ENCODE measurements around the gene HS6ST1. TPM values are rescaled to one million over a fixed set of nuclear protein-coding genes. Genes with fewer than 3 reads are reported as not detected.

The HS6ST1 gene
- total RNA-seq, 1 donor from 2014 or later, result 85.5 TPM

DNA sequence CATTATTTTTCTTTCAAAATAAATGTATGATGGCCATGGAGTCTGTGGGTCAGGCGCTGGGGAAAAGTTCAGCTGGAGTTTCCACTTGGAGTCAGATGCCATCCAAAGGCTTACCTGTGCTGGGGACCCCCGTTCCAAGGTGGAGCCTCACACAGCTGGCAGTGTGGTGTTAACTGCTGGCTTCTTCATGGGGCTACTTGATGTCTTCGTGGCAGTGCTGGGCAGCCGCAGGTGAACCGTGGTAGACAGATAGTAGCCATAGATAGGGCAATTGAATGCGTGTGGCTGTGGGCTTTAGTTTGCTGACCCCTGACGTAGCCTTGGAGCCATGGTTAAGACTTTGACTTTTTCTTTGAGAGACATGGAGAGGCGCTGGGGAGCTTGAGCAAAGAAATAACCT, 83.1 kb downstream of the HS6ST1 start:
- no peak for DNase-seq

DNA sequence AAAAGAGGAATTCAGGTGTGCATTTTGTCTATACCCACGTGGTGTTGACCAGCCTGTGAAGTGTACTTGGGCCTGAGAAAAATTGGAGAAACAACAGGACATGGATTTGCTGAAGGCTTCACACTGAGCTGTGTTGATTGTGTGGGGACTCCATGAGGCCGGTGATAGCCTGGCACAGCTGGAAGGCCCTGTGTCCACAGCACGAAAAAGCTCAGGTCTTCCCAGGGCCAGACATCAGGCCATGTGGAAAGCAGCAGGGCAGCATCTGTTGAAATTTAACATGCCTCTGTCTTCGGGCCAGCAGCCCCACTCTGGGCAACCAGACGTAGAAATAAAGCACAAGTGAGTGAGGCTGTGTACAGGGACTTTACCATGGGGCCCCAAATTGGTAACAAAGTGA, 84.1 kb downstream of the HS6ST1 start:
- no peak for DNase-seq

DNA sequence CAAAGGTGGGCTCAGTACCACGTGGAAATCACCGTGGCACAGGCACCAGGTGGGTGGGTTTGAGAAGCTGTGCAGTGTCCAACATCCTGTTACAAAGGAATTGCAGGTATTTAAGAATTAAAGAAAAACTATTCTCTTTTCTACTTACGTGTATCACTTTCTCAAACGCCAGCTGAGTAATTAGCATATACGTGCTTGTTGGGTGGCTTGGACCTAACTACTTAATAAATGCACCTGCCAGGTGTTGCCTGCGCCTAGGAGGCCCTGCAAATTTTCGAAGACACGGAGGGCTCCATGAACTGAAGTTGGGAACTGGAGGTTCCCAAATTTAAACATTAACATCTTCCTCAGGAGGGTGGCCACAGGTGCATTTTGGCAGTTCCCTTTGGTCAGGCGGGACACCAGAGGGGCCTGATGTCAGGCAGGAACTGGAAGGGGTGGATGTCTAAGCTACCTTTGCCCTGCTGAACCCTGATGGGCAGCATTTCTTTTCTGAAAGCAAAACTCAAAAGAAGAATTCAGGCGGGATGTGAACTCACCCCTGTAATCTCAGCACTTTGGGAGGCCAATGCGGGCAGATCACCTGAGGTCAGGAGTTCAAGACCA, 84.8 kb downstream of the HS6ST1 start:
- no peak for DNase-seq

DNA sequence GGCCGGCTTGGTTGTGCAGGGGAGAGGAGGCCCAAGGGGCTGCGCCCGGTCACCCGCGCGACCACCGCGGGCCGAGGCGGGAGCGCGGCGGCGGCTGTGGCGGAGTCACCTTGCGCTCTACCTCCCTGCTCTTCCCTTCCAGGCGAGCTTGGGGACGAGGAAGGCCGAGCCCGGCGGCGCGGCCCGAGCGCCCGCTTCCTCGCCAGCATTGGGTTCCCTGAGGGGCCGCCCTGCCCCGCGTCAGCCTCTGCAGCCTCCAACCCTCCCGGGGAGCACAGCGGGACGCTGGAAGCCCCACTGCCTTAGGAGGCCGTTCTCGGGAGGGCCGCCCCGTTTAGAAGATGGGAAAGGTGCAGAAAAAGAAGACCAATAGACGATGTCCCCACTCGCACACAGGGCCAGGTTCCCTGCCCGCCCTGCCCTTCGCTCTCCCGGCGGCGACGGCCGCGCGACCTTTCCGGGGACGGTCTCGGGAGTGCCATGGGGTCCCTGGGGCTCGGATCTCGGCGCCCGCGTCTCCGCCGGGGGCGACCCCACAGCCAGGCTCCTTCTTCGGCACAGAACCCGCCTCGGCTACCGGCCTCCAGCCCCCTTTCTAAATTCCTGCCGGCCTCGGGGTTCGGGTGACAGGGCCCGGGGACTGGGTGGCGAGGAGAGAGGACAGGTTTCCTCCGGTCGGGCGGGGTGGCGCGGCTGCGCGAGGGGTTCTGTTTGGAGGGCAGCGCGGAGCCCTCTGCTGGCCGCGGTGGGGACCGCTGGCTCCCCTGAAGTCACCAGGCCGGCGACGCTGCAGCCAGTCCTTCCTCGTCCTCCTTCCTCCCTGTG, 85.5 kb downstream of the HS6ST1 start:
- DNase-seq, result peak; percentile 74

DNA sequence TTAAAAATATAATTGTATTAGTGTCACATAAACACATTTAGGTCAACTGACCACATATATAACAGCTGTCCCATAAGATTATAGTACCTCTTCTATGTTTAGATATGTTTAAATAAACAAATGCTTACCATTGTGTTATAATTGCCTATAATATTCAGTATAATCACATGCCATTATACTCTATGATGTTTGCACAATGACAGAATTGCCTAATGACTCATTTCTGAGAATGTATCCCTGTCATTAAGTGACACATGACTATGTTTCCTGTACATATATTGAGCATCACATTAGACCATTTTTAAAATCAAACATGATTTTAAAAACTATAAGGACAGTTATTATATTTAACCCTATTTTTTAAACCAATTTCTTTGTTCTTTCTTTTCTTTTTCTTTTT, 89.8 kb downstream of the HS6ST1 start:
- DNase-seq, result no peak

DNA sequence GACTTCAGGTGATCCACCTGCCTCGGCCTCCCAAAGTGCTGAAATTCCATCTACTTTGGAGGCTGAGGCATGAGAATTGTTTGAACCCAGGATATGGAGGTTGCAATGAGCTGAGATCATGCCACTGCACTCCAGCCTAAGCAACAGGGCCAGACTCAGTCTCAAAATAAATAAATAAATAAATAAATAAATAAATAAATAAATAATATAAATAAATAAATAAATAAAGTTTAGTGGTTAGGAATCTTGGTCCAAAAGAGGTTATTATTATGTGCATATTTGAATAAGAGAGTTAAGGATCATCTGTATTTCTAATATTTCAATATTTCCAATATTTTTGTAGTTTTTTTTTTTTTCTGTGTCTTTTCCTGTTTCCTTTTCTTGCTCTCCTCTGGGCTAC, 90.8 kb downstream of the HS6ST1 start:
- DNase-seq, result no peak

DNA sequence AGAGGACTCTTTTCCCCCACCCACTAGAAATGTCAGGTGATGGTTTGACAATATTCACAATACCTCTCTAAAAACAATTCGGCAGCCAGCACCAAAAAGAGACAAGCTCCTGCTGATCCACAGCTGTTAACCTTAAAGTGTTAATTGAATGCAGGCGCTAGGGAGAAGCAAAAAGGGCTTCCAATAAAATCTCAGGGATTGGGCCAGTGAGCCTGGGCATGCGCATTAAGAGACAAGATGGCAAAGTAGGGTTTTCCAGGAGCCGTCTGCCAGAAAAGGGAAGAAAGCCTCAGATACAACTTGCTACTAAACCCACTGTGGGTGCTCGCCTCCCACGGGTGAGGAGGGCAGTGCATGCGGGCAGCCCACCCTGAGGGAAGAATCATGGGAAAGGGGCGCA, 98.8 kb downstream of the HS6ST1 start:
- no peak for DNase-seq

DNA sequence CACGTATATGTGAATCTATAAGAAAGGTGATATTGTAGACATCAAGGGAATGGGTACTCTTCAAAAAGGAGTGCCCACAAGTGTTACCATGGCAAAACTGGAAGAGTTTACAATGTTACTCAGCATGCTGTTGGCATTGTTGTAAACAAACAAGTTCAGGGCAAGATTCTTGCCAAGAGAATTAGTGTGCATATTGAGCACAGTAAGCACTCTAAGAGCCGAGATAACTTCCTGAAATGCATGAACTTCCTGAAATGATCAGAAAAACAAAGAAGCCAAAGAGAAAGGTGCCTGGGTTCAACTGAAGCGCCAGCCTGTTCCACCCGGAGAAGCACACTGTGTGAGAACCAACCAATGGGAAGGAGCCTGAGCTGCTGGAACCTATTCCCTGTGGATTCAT, 101.0 kb downstream of the HS6ST1 start:
- DNase-seq, result no peak

DNA sequence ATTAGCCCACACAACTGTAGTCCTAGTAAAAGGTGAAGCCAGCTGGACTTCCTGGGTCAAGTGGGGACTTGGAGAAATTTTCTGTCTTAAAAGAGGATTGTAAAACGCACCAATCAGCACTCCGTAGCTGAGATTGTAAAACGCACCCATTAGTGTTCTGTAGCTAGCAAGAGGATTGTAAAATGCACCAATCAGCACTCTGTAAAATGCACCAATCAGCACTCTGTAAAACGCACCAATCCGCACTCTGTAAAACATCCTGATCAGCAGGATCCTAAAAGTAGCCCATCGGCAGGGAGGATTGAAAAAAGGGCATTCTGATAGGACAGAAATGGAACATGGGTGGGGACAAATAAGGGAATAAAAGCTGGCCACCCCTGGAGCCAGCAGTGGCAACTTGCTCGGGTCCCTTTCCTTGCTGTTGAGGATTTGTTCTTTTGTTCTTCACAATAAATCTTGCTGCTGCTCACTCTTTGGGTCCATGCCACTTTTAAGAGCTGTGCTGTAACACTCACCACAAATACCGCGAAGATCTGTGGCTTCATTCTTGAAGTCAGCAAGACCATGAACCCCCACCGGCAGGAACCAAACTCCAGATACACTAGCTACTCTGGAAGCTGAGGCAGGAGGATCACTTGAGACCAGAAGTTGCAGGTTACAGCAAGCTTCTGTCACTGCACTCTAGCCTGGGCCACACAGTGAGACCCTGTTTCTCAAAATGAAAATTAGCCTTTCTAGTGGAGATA, 102.6 kb downstream of the HS6ST1 start:
- no peak for DNase-seq

Small RNA genes within 50 kb of the gene (small RNA-seq; reads per million reads assigned to genes)
- gene RF00019, result not detected

Other genes with a start within 250 kb of the HS6ST1 start
- gene UGGT1, start 227.7 kb downstream of the HS6ST1 start, total RNA-seq, result 57.6 TPM

Data from occipital lobe (tissue), 3 donors.